ENCODE results near the gene LAMA4.
"Not testable (repeated sequence)": the region's sequence is repeated elsewhere in the genome, so short reads cannot be mapped to it uniquely, and the experiment has no call there.

Gene LAMA4

DNA sequence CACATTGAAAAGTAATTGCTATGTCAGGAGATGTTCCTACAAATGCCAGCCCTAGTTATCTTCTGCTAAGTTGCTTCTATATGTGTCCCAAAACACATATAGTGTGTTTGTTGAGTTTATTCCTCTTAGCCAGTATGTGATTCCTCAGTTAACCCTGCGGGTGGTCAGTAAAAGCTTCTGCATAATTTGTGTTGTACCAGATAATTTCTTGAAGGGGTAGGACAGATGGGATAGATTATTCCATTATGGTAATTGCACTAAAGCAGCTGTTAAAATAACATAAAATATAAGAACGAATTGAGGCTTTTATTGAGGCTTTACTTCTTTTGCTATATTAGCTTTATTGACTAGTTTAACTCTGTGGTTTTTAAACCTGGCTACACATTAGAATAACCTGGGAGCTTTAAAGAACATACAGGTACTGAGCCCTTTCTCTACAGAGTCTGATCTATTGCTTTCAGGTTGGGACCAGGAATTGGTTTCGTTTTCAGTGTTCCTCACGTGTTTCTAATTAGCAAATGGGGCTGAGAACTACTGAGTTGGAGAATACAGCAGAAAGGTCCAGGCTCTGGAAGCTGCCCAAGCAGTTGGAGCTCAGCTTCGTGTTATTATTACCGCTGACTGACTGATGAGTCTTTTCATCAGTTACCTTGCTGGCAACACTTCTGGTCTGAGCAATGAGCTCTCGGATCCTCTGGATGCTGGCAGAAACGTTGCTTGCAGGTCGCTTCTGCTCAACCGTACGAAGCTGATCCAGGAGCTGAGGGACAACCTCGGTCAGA, 110.0 kb downstream of the LAMA4 start:
- no peak for DNase-seq (ENCODE audit: low read depth)

DNA sequence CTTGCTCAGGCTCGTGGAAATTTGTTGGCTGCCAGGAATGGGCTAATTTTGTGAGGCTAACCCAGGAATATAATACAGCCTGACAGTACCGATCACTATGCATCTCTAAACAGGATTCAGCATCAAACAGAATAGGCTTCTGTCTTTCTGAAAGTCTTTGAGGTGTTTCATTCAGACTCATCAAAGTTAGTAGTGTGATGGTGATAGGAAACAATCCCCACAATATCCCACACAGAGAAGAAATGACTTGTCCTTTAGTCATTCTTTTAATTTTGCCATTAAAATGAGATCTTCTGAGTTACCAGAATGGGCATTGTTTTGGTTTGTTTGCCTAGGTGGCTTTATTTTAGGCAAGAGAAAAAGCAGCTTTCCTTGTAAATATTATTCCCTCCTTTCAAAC, 112.7 kb downstream of the LAMA4 start:
- DNase-seq (ENCODE audit: low read depth), result no peak

DNA sequence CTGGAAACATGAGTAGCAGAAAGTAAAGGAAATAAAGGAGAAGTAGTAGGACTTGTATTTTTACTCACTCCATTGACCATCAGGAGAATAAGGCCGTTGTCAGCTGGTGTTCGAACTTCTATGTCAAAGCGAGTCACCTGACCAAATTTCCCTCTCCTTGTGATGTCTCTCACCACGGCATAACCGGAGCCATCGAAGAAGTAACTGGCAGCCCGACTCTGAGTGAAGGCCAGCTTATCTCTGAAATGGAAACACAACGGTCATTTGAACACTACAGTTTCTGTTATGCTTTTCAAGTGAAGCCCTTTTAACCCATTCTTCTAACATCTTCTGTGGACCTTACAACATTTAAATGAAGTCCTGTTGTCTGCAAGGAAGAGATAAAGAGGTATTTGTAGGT, 115.3 kb downstream of the LAMA4 start:
- no peak for DNase-seq (ENCODE audit: low read depth)

DNA sequence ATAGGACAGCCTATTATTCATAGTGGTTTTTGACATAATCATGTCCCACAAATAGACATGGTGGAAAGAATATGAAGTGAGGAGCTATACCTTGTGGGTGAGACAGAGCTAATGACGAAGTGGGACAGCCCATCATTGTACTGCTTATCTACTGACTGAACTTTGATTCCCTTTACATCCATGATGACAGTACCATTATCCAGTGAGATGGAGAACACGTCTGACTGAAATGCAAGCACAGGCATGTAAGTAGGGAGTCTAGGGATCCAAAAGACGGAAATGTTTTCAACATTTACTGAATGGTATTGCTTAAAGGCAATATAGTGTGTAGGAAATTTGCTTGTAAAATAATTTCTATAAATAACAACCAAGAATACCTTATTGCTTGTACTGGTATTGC, 123.5 kb downstream of the LAMA4 start:
- DNase-seq (ENCODE audit: low read depth), result no peak

DNA sequence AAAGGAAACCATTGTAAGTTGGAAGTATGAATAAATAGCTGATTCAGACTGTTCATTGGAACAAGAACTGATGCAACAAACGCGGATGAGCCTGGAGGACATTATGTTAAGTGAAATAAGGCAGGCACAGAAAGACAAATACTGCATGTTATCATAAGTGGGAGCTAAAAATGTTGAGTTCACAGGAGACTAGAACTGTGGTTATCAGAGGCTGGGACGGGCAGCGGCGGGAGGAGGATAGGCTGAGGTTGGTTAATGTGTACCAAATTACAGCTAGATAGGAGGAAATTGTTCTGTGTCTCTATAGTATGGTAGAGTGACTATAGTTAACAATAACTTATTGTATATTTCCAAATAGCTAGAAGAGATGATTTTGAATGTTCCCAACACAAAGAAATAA, 126.2 kb downstream of the LAMA4 start:
- DNase-seq (ENCODE audit: low read depth), result no peak

DNA sequence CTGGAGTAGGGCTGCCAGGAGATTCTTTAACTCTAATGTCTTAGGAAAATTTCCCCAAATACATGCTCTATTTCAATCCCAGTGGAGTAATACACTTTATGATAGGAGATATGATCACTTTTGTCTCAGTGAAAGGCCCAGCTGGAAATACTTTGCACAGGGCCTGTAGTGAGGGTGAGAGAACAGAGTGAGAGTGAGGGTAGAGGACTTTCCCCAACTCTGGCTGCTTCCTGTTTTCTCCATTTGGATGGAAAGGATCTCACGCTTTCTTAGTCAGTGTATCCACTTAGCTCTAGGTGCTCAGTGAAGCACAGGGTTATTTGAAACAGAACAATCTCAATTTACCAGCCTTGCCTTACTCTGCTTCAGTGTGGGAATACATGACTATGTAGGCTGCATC, 130.4 kb downstream of the LAMA4 start:
- DNase-seq (ENCODE audit: low read depth), result no peak

DNA sequence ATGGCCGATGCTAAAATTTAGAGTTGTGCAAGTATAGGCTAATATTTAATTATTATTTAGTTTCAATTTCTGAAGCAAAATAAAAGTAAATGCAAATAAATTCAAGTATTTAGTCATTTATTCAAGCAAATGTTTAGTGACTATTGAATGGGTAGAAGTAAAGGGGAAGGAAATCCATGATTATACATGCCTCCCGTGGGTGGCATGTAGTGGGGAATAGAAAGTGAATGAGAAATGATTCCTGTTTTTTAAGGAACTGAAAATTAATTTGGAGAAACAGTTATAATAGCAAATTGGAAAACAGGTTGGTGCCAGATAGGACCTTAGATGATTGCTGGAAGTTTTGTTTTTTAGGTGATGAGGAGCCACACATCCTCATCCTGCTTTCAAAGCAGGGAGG, 131.6 kb downstream of the LAMA4 start:
- no peak for DNase-seq (ENCODE audit: low read depth)

DNA sequence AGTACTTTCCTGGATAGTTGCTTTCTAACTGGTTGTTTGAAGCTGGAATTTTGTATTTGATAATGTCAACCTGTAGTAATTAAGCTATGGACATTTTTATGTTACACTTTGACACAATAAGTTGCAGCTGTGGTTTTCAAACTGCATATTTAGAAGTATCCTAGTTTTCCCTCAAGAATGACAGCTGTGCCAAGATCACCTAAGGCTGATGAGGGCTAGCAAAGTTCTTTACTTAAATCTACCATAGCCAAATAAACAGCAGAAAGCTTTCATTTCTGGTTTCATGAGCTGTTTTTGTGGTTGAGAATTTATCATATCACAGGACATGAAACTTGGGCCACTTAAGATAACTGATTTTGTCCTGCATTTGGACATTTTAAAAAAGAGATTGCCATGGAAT, 136.3 kb downstream of the LAMA4 start:
- no peak for DNase-seq (ENCODE audit: low read depth)

DNA sequence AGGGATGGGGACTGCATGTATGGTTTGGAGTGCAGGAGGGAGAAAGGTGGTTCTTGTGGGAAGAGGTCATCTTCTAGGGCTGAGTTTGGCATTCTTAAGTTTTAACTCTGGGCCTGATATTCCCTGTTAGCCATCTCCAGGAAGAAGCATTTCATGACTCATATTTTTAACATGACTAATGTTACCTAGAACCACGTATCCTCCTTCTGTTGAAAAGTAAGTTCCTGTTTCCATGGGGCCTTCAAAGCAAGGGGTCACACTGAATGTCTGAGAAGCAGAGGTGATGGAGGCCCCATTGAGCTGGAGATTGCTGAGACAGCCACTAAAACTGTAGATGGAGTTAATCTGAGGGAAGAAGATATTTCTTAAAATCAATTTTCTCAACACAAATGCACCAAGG, 136.8 kb downstream of the LAMA4 start:
- DNase-seq (ENCODE audit: low read depth), result no peak

DNA sequence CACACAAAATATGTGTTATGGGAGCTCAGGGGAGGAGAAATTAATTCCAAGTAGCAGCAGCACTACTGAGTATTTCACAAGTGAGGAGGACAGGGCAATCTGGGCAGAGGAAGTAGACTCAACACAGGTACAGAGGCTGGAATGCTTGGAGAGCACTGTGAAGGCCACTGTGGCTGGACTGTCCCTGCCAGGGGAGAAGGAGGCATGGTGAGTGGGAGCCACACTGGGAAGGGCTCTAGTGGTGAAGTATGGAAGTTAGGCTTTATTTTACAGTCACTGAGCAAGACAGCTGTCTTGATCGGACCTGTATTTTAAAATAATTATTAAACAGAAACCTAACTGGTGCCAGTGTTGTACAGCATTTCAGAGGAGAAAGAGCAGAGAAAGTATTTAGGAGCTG, 138.1 kb downstream of the LAMA4 start:
- DNase-seq (ENCODE audit: low read depth), result no peak

DNA sequence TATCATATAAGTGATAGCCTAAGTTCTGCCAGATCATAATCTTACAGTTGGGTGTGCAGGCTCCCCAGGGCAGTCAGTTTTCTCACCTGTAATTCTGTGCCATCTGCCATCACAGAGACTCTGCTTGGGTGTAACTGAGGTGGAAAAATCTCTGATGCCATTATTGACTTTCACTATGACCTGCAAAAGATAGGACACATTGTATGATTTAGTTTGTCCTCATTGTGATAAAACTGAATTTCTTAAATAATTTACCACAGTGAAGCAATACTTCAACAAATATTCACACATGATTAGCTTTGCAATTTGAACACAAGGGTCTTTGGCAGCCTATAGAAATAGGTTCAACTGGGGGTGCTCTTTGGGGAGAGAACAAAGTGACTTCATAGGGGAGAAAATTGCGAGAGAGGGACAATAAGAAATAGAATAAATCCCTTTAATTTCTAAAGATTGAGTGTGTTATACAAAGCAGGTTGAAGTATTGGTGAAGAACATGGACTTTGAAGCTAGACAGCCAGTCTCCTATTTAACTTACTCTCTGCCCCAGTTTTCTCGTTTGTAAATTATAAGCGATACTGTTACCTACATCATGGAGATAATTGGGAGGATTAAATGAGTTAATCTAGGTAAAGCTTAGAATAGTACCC, 139.7 kb downstream of the LAMA4 start:
- DNase-seq (ENCODE audit: low read depth), result no peak

DNA sequence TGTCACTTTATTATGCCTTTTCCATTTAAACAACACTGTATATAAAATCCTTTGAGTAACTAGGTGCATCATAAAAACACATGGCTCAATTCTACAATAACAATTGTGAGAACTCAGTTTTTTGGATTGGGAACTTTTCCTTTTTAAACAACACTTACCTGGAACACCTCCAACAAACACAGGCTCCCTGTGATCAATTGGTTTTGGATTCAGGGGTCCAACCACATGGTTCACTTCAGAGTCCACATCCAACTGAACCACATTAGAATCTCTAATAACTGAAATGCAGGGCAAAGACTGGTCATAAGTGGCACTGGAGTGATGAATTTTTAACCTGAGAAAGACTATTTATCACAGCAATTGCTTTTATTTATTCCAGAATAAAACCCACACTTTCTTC, 140.4 kb downstream of the LAMA4 start:
- DNase-seq (ENCODE audit: low read depth), result no peak

DNA sequence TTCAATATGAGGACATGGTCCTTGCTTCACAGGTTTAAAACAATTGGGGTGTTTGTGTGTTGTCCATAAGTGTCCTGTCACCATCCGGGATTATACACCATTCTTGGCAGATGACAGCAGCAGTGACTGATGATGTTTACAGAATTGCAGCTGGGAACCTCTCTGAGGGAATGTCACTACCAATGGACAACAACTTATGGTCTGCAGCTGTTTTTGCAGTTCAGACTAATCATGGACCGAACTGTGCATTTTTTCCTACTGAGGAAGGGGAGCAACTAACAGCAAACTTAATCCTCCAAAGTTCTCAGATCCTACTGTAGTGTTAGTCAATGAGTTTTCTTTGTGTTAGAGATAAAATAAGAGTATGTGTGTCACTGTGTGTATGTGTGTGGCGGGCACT, 140.9 kb downstream of the LAMA4 start:
- DNase-seq (ENCODE audit: low read depth), result no peak

DNA sequence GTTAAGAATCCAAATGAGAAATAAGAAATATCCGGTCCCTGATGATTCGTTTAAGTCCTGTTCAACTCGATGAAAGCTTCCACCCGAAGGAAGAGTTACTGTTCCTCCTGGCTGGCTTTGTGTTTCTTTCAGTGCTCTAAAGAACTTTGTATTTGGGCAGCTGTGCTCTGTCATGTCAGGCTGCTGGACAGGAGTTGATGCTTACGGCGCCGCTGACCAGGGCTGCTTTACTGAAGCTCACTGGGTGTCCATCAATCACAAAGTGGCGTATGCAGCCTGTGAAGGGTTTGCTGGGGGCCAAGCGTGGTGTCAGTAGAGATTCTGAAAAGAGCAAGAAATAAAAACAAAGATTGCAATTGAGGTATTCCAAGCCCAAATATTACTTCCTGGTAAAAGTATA, 145.1 kb downstream of the LAMA4 start:
- no peak for DNase-seq (ENCODE audit: low read depth)

DNA sequence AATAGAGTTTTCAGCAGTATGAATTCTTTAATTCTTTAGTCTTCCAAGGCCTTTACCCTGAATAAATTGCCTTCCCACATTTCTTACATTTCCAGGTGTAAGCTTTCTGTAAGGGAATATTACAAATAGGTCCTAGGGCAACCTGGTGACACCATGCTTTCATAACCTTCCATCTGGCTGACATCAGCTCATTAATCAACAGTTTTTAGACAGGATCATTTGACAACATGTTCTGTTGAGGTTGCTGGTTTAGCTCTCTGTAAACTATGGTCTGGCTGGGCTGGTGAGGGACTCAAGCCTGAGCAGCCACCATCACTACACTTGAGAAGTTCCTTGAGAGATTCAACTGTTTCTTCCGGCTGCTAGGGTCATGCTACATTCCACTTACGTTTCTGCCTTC, 147.8 kb downstream of the LAMA4 start:
- no peak for DNase-seq (ENCODE audit: low read depth)

DNA sequence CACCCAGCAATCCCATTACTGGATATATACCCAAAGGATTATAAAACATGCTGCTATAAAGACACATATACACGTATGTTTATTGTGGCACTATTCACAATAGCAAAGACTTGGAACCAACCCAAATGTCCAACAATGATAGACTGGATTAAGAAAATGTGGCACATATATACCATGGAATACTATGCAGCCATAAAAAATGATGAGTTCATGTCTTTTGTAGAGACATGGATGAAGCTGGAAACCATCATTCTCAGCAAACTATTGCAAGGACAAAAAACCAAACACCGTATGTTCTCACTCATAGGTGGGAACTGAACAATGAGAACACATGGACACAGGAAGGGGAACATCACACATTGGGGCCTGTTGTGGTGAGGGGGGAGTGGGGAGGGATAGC, 148.3 kb downstream of the LAMA4 start:
- DNase-seq (ENCODE audit: low read depth), result not testable (repeated sequence)

DNA sequence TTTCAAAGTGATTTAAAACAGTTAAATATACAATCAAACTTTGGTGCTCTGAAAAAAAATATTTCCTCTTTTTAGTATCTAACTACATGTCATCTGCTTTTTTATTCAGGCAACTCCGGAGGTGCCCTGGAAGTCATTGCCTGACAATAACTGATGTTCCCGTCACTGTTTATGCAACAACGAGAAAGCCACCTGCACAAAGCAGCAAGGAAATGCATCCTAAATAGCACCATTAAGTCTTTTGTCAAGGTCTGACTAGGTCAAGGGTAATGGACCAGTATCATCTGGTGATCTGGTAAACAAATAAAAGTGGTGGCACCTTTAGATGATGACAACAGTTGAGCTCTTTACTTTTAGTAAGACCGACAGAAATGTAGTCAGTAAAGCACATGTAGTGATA, 153.8 kb downstream of the LAMA4 start:
- DNase-seq (ENCODE audit: low read depth), result no peak

DNA sequence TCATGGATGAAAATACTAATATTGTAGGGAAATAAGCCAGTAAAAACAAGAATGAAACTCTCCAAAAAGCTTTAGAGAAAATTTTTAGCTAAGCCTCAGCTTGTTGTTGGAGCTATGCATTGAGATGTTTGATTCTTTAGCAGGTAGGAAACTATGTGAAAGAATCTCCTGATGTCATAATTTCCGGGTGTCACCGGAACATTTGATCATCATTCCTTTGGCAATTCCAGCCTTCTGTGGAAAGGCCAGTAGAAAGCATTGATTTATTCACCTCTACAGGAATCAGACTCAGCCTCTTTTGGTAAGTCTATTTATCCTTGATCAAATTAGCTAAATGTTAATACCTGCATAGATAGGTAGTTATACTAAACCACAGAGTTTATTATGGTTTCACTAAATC, 157.5 kb downstream of the LAMA4 start:
- DNase-seq (ENCODE audit: low read depth), result no peak

DNA sequence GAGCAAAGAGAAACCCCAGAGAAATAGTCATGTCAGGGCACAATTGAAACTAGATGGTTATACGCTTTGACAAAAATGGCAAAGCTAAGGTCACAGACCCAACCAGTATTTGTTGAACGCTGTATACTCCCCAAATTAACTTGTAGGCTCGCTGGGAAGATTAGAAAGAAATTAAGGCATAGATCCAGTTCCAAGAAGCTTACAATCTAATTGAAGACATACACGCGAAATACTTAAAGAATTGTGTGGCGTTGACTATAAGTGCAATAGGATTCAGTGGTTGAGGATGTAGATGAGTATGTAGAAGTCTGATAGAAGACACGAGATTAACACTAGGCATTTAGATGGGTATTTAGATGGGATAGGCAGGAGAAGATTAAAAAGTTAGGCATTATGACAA, 166.5 kb downstream of the LAMA4 start:
- DNase-seq (ENCODE audit: low read depth), result no peak

DNA sequence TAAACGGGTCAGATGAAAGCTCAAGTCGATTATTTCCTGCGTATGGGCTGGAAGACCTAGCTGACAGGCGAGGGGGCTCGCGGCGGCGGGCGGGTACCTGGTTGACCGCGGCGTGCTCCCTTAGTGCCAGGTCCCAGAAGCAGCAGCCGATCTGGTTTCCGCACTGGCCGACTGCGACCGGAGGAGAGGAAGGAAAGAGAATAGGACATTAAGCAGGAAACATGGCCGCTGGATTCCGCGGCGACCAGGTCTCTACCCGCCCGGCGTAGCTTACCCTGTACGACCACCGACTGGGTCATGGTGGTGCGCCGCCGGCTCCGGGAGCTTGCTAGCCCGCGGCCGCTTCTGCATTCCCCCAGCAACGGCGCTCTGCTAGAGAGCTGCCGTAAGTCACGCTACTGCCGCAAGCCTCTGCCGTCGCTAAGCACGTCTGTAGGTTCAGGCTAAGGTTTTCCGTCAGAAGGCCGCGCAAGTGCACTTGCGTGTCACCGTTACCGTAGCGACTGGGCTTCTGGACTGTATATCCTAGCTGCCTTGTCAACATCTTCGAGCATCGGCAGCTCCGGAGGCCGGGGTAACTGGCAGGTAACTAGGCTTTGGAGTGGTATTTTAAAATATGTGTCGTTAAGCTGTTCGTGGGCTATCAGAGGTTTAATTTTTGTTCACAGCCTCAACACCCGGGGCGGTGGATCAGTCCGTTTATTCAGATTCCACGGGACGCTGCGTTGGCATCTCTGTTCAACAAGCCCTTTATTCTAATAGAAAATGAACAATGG, 167.0 kb downstream of the LAMA4 start, which contains the start of the genes FAM229B and TUBE1:
FAM229B (plus strand) TSS at position 456 of the 776 bp plus-strand sequence. CDS start 11,693 bp downstream, outside the sequence.
TUBE1 (minus strand) TSS at position 347 of the 776 bp plus-strand sequence; CDS start at position 299, 48 bp downstream.
- peak; percentile 78 for DNase-seq (ENCODE audit: low read depth)

DNA sequence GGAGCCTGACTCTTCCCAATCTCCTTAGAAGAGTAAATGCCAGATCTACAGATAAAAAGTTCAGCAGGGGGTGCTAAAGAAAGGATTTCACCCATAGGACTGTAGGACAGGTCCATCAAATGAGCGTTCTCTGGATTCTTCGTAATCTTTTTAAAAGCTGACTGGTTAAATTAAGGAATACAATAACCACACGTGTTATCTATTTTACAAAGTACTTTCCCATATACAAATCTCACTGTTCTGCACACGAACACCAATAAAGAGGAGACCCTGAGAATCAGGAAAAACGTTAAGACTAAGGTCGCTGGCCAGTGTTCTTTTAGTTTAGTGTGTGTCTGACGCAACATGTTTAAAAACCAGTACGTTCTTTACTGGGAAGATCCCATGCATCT, 167.6 kb downstream of the LAMA4 start:
- DNase-seq (ENCODE audit: low read depth), result no peak

DNA sequence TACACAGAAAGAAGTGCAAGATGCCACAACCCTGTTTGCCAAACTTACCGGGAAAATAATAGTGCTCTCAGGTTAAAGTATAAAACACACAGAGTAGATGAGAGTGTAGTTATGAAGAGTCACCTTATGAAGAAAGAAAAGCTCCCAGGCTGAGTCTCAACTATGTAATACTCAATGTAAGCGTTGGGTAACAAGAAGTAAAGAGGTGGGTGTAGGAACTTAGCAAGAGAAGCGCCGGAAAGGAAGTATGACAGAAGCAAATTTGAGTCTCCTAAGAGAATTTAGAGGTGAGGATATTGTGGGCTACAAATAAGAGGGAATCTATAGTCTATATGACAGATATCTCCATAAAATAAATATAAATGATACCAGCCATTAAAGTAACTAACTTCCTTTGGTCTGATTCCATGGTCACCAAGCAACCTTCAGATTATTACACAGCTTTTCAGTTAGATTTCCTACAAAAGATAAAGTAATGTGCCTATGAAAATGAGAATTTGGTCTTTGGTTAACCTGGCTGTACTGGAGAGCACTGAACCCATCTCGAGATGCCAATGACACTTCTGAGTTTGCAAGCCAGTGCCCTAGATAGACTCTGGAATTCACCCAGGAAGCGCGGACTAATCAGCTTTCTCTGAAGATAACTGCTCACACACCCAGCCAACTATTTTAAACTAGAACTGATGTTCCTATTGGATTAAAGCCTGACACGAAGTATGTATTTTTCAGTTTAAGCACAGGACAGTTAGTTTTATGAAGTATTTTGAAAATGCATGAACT, 168.9 kb downstream of the LAMA4 start:
- no peak for DNase-seq (ENCODE audit: low read depth)
